CD4-positive, alpha-beta T cell (primary cell): ENCODE data around the gene TBX1. TPM values are rescaled to one million over a fixed set of nuclear protein-coding genes. Genes with fewer than 3 reads are reported as not detected.

Experiments
- ATAC-seq: fragments of 200-7000 bp; cut with Tn5 transposase; one replicate; pipeline ENCODE4 v1.10.0; 2022; ENCODE audit warnings: mild to moderate bottlenecking; ENCODE audit not compliant: poor library complexity
- CTCF ChIA-PET: fragments of 350-600 bp; sonication (Branson Sonifier 250); formaldehyde crosslinking; loops from one replicate; lab custom pipeline; 2021; ENCODE audit warnings: antibody characterized with exemption, inconsistent platforms; lab: Charles Lee
- POLR2A ChIA-PET: fragments of 350-600 bp; sonication (Branson Sonifier 250); formaldehyde crosslinking; loops from one replicate; lab custom pipeline; 2021; ENCODE audit warnings: antibody characterized with exemption, inconsistent platforms; lab: Charles Lee
- DNase-seq, 14 experiments: peaks; one replicate each; pipeline ENCODE4 v3.0.0-alpha.2; 2013 to 2020; ENCODE audit warnings: mixed read lengths in 2 of 14
- H3K27ac ChIP-seq, 2 donors: one replicate each; pipeline versions ENCODE4 v1.5.1 to v1.7.0; 2013; ENCODE audit warnings: low read length in 2 of 2, low read depth in 1 of 2, mild to moderate bottlenecking in 1 of 2
- H3K27me3 ChIP-seq, 2 experiments: 1 replicate in 1 of 2; 2 replicates in 1 of 2; pipeline versions ENCODE4 v1.6.1 to v1.7.0; 2013; ENCODE audit warnings: low read length in 2 of 2, control low read depth in 1 of 2, mild to moderate bottlenecking in 1 of 2, moderate library complexity in 1 of 2; ENCODE audit not compliant: insufficient read depth in 2 of 2, control insufficient read depth in 1 of 2
- H3K36me3 ChIP-seq: one replicate; pipeline ENCODE4 v1.6.1; 2013; ENCODE audit warnings: low read length, control low read depth; ENCODE audit not compliant: insufficient read depth
- H3K4me1 ChIP-seq: one replicate; pipeline ENCODE4 v1.6.1; 2013; ENCODE audit warnings: low read length, control low read depth; ENCODE audit not compliant: insufficient read depth
- H3K4me3 ChIP-seq: one replicate; pipeline ENCODE4 v1.5.1; 2013; ENCODE audit warnings: mild to moderate bottlenecking, low read length, moderate library complexity
- H3K9me3 ChIP-seq, 2 experiments: 1 replicate in 1 of 2; 2 replicates in 1 of 2; pipeline versions ENCODE4 v1.6.1 to v1.7.0; 2013; ENCODE audit warnings: low read length in 2 of 2, mild to moderate bottlenecking in 2 of 2, control low read depth in 1 of 2, moderate library complexity in 1 of 2; ENCODE audit not compliant: control insufficient read depth in 1 of 2, insufficient read depth in 1 of 2
- H3K27ac Mint-ChIP-seq: one replicate; pipeline ENCODE4 v1.8.0; 2020; ENCODE audit warnings: mixed read lengths
- H3K27me3 Mint-ChIP-seq: one replicate; pipeline ENCODE4 v1.8.0; 2021; ENCODE audit warnings: mixed read lengths
- H3K36me3 Mint-ChIP-seq: one replicate; pipeline ENCODE4 v1.8.0; 2021; ENCODE audit warnings: low read depth, mixed read lengths
- H3K4me1 Mint-ChIP-seq: one replicate; pipeline ENCODE4 v1.8.0; 2021; ENCODE audit warnings: low read depth, mixed read lengths
- H3K4me3 Mint-ChIP-seq: one replicate; pipeline ENCODE4 v1.8.0; 2020; ENCODE audit warnings: mild to moderate bottlenecking, mixed read lengths
- H3K9me3 Mint-ChIP-seq: one replicate; pipeline ENCODE4 v1.8.0; 2020; ENCODE audit warnings: mixed read lengths
- CTCF ChIP-seq: fragments of 200-600 bp; IDR thresholded peaks from one replicate; pipeline ENCODE4 v1.8.0; 2022; ENCODE audit warnings: antibody characterized with exemption, mild to moderate bottlenecking
- intact Hi-C, 2 experiments: fragments of 100-400 bp; cut with DNase I in 1 of 2; cut with micrococcal nuclease in 1 of 2; formaldehyde crosslinking; loops; one replicate each; pipeline versions ENCODE4 v1.15.1 to v1.9.0; 2023 to 2025; cut with DNase I, micrococcal nuclease
- total RNA-seq, 174 experiments: library from RNA in 2 of 174; stranded (reverse) in 2 of 174; gene quantifications; one replicate each; pipeline ENCODE4 v1.2.3 and lab custom pipeline; 2021 to 2026

The TBX1 gene
- total RNA-seq, 2 experiments from 2014 or later: not detected

GRCh38 chr22:19786264-19786585 is 25.6 kb downstream of the TBX1 start:
- H3K27me3 Mint-ChIP-seq: no peaks in the 10 kb centered on the region
- CTCF ChIA-PET: no interaction called here
- Histone ChIP-seq H3K4me1 (no peaks in the 10 kb centered on the region), H3K4me3 (no peak overlapping the region), H3K27me3 (no peaks in the 10 kb centered on the region), H3K36me3 (peaks cover 8% of the 10 kb centered on the region), H3K27ac (no peak overlapping the region), H3K9me3 (peaks cover 0 to 5% of the 10 kb centered on the region in 2 experiments)
- H3K9me3 Mint-ChIP-seq: no peaks in the 10 kb centered on the region
- intact Hi-C loops: no loop called here
- peaks cover 13% of the 10 kb centered on the region for H3K36me3 Mint-ChIP-seq
- H3K4me3 Mint-ChIP-seq: no peak overlapping the region
- no peaks in the 10 kb centered on the region for H3K4me1 Mint-ChIP-seq
- DNase-seq: no peak
- POLR2A ChIA-PET: no interaction called here
- ATAC-seq: no peak
- no peak overlapping the region for H3K27ac Mint-ChIP-seq
- TF ChIP-seq CTCF: no peak

GRCh38 chr22:19786959-19787848 is 26.6 kb downstream of the TBX1 start:
- H3K36me3 Mint-ChIP-seq: peaks cover 22% of the 10 kb centered on the region
- no peak for TF ChIP-seq CTCF
- H3K27me3 Mint-ChIP-seq: no peaks in the 10 kb centered on the region
- intact Hi-C loops: no loop called here
- Histone ChIP-seq H3K27ac (no peak overlapping the region), H3K27me3 (no peaks in the 10 kb centered on the region), H3K4me3 (no peak overlapping the region), H3K4me1 (no peaks in the 10 kb centered on the region), H3K9me3 (peaks cover 0 to 5% of the 10 kb centered on the region in 2 experiments), H3K36me3 (peaks cover 9% of the 10 kb centered on the region)
- H3K4me3 Mint-ChIP-seq: no peak overlapping the region
- no peaks in the 10 kb centered on the region for H3K4me1 Mint-ChIP-seq
- POLR2A ChIA-PET: no interaction called here
- ATAC-seq (no peak), DNase-seq (no peak)
- peaks cover 3% of the 10 kb centered on the region for H3K9me3 Mint-ChIP-seq
- CTCF ChIA-PET: no interaction called here
- no peak overlapping the region for H3K27ac Mint-ChIP-seq

- Histone ChIP-seq H3K4me3 (no peak overlapping the region), H3K4me1 (no peaks in the 10 kb centered on the region), H3K27ac (no peak overlapping the region), H3K27me3 (no peaks in the 10 kb centered on the region), H3K9me3 (peaks cover 0 to 11% of the 10 kb centered on the region in 2 experiments), H3K36me3 (peaks cover 9% of the 10 kb centered on the region)
- H3K36me3 Mint-ChIP-seq: peaks cover 28% of the 10 kb centered on the region
- DNase-seq (no peak), ATAC-seq (no peak)
- H3K27me3 Mint-ChIP-seq: no peaks in the 10 kb centered on the region
- H3K9me3 Mint-ChIP-seq: peaks cover 3% of the 10 kb centered on the region
- no peak for TF ChIP-seq CTCF
- no peaks in the 10 kb centered on the region for H3K4me1 Mint-ChIP-seq
- intact Hi-C loops: no loop called here
- POLR2A ChIA-PET: no interaction called here
- CTCF ChIA-PET: no interaction called here
- H3K27ac Mint-ChIP-seq: no peak overlapping the region
- no peak overlapping the region for H3K4me3 Mint-ChIP-seq
Observed at GRCh38 chr22:19787849-19788141, 27.2 kb downstream of the TBX1 start.
